IPS-20b (cell line): Measurements from ENCODE around the gene ARFGAP1.

Source experiments
- H3K27ac ChIP-seq: one replicate; pipeline ENCODE4 v1.5.1; 2013; ENCODE audit warnings: low read length
- H3K27me3 ChIP-seq: 2 replicates; pipeline ENCODE4 v1.6.1; 2013; ENCODE audit warnings: mild to moderate bottlenecking, low read length, inconsistent platforms; ENCODE audit not compliant: insufficient read depth
- H3K36me3 ChIP-seq: 2 replicates; pipeline ENCODE4 v1.6.1; 2013; ENCODE audit warnings: low read depth, mild to moderate bottlenecking, inconsistent platforms, low read length, moderate library complexity; ENCODE audit not compliant: insufficient read depth
- H3K4me1 ChIP-seq: 2 replicates; pipeline ENCODE4 v1.6.1; 2013; ENCODE audit warnings: mild to moderate bottlenecking, control low read depth, inconsistent platforms, low read length, moderate library complexity; ENCODE audit not compliant: insufficient read depth
- H3K4me3 ChIP-seq: 2 replicates; pipeline ENCODE4 v1.5.1; 2013; ENCODE audit warnings: mild to moderate bottlenecking, low read length, inconsistent platforms
- H3K9ac ChIP-seq: 2 replicates; pipeline ENCODE4 v1.6.1; 2013; ENCODE audit warnings: low read depth, mild to moderate bottlenecking, inconsistent platforms, low read length, moderate library complexity
- H3K9me3 ChIP-seq: 2 replicates; pipeline ENCODE4 v1.6.1; 2013; ENCODE audit warnings: mild to moderate bottlenecking, low read depth, low read length, inconsistent platforms; ENCODE audit not compliant: insufficient read depth

Gene ARFGAP1

DNA sequence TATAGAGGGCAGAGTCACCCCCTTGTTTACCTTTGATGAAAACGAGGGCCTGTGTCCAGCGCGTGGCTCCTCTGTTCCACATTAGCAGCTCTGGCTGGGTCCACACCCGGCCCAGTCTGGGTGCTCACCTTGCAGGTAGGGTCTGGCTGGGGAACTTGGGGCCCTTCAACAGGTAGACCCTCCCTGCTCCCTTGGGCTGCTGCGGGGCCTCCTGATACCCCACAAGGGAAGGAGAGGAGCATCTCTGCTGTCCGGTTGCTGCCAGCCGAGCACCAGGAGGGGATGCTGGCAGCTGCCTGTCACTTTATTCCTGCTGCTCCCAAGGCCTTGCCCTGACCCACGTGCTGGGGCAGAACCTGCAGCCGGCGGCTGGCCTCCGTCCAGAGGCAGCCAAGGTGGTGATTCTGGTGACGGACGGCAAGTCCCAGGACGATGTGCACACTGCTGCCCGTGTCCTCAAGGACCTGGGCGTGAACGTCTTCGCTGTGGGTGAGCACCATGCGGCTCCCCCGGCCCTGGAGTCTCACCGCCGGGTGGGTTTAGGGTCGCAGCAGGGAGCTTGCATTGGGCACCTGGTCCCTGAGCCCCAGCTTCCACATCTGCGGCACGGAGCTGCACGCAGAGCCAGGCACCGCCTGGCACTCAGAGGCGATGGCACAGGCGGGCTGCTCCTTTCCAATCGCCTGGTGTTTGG, 35.8 kb downstream of the ARFGAP1 start:
- Histone ChIP-seq H3K27me3 (no peaks in the 10 kb centered on the region), H3K9me3 (no peaks in the 10 kb centered on the region), H3K9ac (no peak overlapping the region), H3K36me3 (no peaks in the 10 kb centered on the region), H3K27ac (no peak overlapping the region), H3K4me3 (no peak overlapping the region), H3K4me1 (no peaks in the 10 kb centered on the region)

- H3K27me3 ChIP-seq = no peaks in the 10 kb centered on the region
- no peaks in the 10 kb centered on the region for H3K4me1 ChIP-seq
- no peaks in the 10 kb centered on the region for H3K36me3 ChIP-seq
- H3K9me3 ChIP-seq = no peaks in the 10 kb centered on the region
- H3K27ac ChIP-seq = no peak overlapping the region
- H3K4me3 ChIP-seq = no peak overlapping the region
- H3K9ac ChIP-seq = no peak overlapping the region
Observed at GRCh38 chr20:63309261-63310071, 36.9 kb downstream of the ARFGAP1 start.

GRCh38 chr20:63310265-63310991, 37.8 kb downstream of the ARFGAP1 start:
- Histone ChIP-seq H3K4me3 (no peak overlapping the region), H3K27ac (no peak overlapping the region), H3K27me3 (no peaks in the 10 kb centered on the region), H3K9ac (no peak overlapping the region), H3K36me3 (no peaks in the 10 kb centered on the region), H3K9me3 (no peaks in the 10 kb centered on the region), H3K4me1 (no peaks in the 10 kb centered on the region)

DNA sequence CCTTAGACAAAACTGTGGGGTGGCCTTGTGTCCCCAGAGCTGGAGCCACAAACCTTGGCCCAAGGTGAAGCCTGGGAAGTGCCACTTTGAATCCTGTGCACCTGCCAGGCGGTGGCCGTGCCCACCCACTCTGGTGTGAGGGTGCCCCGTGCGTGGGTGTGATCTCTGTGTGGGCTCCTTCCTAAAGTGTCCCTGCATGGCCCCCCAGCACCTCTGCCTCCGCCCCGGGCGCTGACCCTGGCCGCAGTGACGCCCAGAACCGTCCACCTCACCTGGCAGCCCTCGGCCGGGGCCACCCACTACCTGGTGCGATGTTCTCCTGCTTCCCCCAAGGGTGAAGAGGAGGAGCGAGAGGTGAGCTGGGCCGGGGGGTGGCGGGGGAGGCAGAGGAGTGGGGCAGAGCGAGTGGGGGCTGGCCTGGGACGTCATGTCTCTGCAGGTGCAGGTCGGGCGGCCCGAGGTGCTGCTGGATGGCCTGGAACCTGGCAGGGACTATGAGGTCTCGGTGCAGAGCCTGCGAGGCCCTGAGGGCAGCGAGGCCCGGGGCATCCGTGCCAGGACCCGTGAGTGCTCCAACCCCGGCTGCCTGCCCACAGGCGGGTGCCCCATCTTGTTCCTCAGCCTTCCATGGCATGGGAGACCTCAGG, 38.7 kb downstream of the ARFGAP1 start:
- Histone ChIP-seq H3K4me1 (no peaks in the 10 kb centered on the region), H3K4me3 (no peak overlapping the region), H3K9ac (no peak overlapping the region), H3K27me3 (no peaks in the 10 kb centered on the region), H3K27ac (no peak overlapping the region), H3K36me3 (no peaks in the 10 kb centered on the region), H3K9me3 (no peaks in the 10 kb centered on the region)

DNA sequence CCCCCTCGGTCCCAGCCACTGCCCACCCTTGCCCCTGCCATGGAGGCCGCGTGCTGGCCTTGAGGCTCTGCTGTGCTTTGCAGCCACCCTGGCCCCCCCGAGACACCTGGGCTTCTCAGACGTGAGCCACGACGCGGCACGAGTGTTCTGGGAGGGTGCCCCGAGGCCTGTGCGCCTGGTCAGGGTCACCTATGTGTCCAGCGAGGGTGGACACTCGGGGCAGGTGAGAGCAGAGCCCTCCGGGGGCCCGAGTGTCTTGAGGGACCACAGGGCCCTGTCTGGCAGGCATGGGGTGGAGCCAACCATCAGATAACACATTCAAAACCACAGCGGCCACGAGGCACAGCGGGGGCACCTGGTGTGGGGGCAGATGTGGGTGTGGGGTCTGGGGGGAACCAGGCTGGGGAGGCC, 39.2 kb downstream of the ARFGAP1 start:
- H3K4me3 ChIP-seq = no peak overlapping the region
- no peaks in the 10 kb centered on the region for H3K4me1 ChIP-seq
- no peaks in the 10 kb centered on the region for H3K9me3 ChIP-seq
- H3K27ac ChIP-seq = no peak overlapping the region
- H3K27me3 ChIP-seq = no peaks in the 10 kb centered on the region
- no peak overlapping the region for H3K9ac ChIP-seq
- H3K36me3 ChIP-seq = no peaks in the 10 kb centered on the region

DNA sequence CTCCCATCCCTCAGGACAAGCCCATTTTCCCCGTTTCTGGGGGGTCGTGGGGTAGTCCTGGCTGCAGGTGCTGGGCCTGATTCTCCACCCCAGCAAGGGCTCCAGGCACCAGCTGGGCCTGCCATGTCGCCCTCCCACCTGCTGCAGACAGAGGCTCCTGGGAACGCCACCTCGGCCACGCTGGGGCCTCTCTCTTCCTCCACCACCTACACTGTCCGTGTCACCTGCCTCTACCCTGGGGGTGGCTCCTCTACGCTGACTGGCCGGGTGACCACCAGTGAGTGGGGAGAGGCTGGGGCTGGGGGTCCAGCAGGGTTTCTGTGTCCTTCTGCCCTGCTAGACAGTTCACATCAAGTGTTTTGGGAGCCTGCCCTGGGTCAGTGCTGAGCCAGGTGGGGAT, 39.7 kb downstream of the ARFGAP1 start:
- Histone ChIP-seq H3K27me3 (no peaks in the 10 kb centered on the region), H3K27ac (no peak overlapping the region), H3K9ac (no peak overlapping the region), H3K9me3 (no peaks in the 10 kb centered on the region), H3K4me3 (no peak overlapping the region), H3K4me1 (no peaks in the 10 kb centered on the region), H3K36me3 (no peaks in the 10 kb centered on the region)

DNA sequence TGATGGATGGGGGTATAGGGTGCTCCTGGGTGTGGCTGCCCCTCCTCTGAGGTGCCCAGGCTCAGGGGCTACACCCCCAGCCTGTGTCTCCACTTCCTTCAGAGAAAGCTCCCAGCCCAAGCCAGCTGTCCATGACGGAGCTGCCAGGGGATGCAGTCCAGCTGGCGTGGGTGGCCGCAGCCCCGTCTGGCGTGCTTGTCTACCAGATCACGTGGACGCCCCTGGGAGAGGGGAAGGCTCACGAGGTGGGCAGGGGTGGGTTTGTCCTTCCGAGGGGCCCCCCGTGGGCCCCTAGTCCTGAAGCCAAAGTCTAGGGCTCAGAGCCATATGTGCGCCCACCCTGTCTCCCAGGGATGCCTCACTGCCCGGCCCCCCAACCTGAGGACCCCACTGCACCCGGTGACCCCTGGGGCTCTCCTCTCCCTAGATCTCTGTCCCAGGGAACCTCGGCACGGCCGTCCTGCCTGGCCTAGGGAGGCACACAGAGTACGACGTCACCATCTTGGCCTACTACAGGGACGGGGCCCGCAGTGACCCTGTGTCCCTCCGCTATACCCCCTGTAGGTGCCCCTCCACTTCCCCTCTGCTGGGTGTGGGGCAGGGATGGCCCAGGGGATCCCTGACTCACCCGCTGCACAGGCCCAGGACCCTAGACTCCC, 40.2 kb downstream of the ARFGAP1 start:
- H3K27ac ChIP-seq = no peak overlapping the region
- H3K4me1 ChIP-seq = no peaks in the 10 kb centered on the region
- no peak overlapping the region for H3K4me3 ChIP-seq
- H3K27me3 ChIP-seq = no peaks in the 10 kb centered on the region
- H3K9ac ChIP-seq = no peak overlapping the region
- no peaks in the 10 kb centered on the region for H3K9me3 ChIP-seq
- H3K36me3 ChIP-seq = no peaks in the 10 kb centered on the region

GRCh38 chr20:63313349-63314014, 40.9 kb downstream of the ARFGAP1 start:
- H3K36me3 ChIP-seq = no peaks in the 10 kb centered on the region
- no peak overlapping the region for H3K9ac ChIP-seq
- H3K27me3 ChIP-seq = no peaks in the 10 kb centered on the region
- no peak overlapping the region for H3K27ac ChIP-seq
- H3K4me3 ChIP-seq = no peak overlapping the region
- no peaks in the 10 kb centered on the region for H3K4me1 ChIP-seq
- no peaks in the 10 kb centered on the region for H3K9me3 ChIP-seq

GRCh38 chr20:63314015-63314471, 41.4 kb downstream of the ARFGAP1 start:
- Histone ChIP-seq H3K27me3 (no peaks in the 10 kb centered on the region), H3K36me3 (no peaks in the 10 kb centered on the region), H3K9me3 (no peaks in the 10 kb centered on the region), H3K9ac (no peak overlapping the region), H3K4me3 (no peak overlapping the region), H3K27ac (no peak overlapping the region), H3K4me1 (no peaks in the 10 kb centered on the region)

DNA sequence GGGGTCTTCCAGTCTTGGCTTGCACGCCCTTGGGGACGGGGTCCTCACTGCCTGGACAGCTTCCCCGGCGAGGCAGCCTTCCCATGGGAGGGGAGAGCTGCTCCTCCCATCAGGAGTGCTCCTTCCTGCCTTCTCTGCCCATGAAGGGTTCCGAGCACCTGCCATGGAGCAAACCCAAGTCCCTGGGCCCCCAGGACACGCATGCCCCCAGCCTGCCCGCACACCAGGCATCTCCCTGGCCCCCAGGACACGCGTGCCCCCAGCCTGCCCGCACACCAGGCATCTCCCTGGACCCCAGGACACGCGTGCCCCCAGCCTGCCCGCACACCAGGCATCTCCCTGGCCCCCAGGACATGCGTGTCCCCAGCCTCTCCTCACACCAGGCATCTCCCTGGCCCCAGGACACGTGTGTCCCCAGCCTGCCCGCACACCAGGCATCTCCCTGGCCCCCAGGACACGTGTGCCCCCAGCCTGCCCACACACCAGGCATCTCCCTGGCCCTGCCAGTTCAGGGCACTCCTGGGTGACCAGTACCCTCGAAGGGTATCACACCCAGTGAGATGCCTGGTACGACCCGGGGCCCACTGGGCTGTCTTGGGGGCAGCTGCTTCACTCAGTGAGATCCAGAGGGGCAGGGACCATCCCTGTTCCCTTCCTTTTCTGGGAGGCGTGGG, 42.1 kb downstream of the ARFGAP1 start:
- H3K9me3 ChIP-seq = no peaks in the 10 kb centered on the region
- no peaks in the 10 kb centered on the region for H3K4me1 ChIP-seq
- H3K36me3 ChIP-seq = no peaks in the 10 kb centered on the region
- no peak overlapping the region for H3K9ac ChIP-seq
- H3K4me3 ChIP-seq = no peak overlapping the region
- no peak overlapping the region for H3K27ac ChIP-seq
- H3K27me3 ChIP-seq = no peaks in the 10 kb centered on the region
